PFSK-1 (cell line): ENCODE results near the gene MTX1.

Experiments
- FOXP2 ChIP-seq: optimal IDR thresholded peaks from 2 replicates; pipeline ENCODE3; 2011; ENCODE audit warnings: borderline replicate concordance, control low read depth, inconsistent platforms; ENCODE audit not compliant: insufficient read depth; ENCODE audit errors: extremely low read length, extremely low read depth
- POLR2AphosphoS5 ChIP-seq: IDR thresholded peaks from 2 replicates; pipeline ENCODE4 v1.6.1; 2012; ENCODE audit warnings: low read depth, mild to moderate bottlenecking, control low read depth, low read length, moderate library complexity
- SIN3A ChIP-seq: IDR thresholded peaks from 2 replicates; pipeline ENCODE4 v1.6.1; 2012; ENCODE audit warnings: mild to moderate bottlenecking, low read length, moderate library complexity, borderline replicate concordance; ENCODE audit not compliant: insufficient read depth
- TAF1 ChIP-seq: IDR thresholded peaks from 2 replicates; pipeline ENCODE4 v1.6.1; 2012; ENCODE audit warnings: low read length, control low read depth, borderline replicate concordance; ENCODE audit not compliant: insufficient read depth
- TF ChIP-seq, protein P1 (sequence below), 2 experiments: IDR thresholded peaks; 2 replicates each; pipeline versions ENCODE4 v1.6.1 to v1.8.0; 2011 to 2012; ENCODE audit warnings: low read depth in 2 of 2, low read length in 2 of 2, control low read depth in 1 of 2, inconsistent platforms in 1 of 2, mild to moderate bottlenecking in 1 of 2, moderate library complexity in 1 of 2; ENCODE audit not compliant: insufficient read depth in 1 of 2

DNA sequence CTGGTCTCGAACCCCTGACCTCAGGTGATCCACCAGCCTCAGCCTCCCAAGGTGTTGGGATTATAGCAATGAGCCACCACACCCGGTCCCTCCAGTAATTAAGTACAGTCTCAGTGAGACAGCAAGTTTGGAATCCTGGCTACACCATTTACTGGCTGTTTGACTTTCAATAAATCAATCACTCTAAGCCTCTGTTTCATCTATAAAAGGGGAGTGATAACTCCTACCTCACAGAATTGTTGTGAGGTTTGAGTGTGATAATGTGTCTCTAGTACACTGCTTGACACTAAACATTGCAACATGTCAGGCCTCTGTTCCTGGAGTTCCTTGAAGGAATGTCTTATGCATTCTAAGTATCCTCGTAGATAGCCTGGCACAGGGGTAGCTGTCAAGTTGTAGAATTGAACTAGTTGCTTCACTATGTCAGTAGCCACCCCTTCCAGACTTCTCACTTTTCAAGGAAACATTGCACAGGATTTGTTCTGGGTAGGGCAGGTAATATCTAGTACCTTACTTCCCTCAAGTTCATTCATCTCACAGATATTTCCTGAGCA, 34.4 kb downstream of the MTX1 start:
- TF ChIP-seq, protein P1, sequence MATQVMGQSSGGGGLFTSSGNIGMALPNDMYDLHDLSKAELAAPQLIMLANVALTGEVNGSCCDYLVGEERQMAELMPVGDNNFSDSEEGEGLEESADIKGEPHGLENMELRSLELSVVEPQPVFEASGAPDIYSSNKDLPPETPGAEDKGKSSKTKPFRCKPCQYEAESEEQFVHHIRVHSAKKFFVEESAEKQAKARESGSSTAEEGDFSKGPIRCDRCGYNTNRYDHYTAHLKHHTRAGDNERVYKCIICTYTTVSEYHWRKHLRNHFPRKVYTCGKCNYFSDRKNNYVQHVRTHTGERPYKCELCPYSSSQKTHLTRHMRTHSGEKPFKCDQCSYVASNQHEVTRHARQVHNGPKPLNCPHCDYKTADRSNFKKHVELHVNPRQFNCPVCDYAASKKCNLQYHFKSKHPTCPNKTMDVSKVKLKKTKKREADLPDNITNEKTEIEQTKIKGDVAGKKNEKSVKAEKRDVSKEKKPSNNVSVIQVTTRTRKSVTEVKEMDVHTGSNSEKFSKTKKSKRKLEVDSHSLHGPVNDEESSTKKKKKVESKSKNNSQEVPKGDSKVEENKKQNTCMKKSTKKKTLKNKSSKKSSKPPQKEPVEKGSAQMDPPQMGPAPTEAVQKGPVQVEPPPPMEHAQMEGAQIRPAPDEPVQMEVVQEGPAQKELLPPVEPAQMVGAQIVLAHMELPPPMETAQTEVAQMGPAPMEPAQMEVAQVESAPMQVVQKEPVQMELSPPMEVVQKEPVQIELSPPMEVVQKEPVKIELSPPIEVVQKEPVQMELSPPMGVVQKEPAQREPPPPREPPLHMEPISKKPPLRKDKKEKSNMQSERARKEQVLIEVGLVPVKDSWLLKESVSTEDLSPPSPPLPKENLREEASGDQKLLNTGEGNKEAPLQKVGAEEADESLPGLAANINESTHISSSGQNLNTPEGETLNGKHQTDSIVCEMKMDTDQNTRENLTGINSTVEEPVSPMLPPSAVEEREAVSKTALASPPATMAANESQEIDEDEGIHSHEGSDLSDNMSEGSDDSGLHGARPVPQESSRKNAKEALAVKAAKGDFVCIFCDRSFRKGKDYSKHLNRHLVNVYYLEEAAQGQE (IDR thresholded peaks at IDR 0.05; ENCODE audit: insufficient read depth in 1 of 2, low read depth in 2 of 2, low read length in 2 of 2): no peak
- no peak for TF ChIP-seq TAF1
- no peak for TF ChIP-seq POLR2AphosphoS5
- TF ChIP-seq FOXP2: no peak
- TF ChIP-seq SIN3A: no peak
